Breast epithelium (tissue), 4 donors: ENCODE results near the gene SKIC2. TPM values are rescaled to one million over a fixed set of nuclear protein-coding genes. Genes with fewer than 3 reads are reported as not detected.

Source experiments
- DNase-seq, 2 donors: peaks; one replicate each; pipeline ENCODE4 v3.0.0-alpha.2; 2019; ENCODE audit warnings: low spot score in 2 of 2
- H3K27ac ChIP-seq, 2 donors: fragments of 200-600 bp; sonication (generic) in 1 of 2; one replicate each; pipeline ENCODE4 v1.5.1; 2016 to 2019; ENCODE audit warnings: mild to moderate bottlenecking in 1 of 2
- H3K27me3 ChIP-seq, 2 donors: fragments of 200-600 bp; sonication (generic) in 1 of 2; one replicate each; pipeline versions ENCODE4 v1.5.1 to v1.6.0; 2017 to 2019; ENCODE audit warnings: control low read depth in 1 of 2, mild to moderate bottlenecking in 1 of 2
- H3K36me3 ChIP-seq: fragments of 200-600 bp; one replicate; pipeline ENCODE4 v1.5.1; 2019
- H3K4me1 ChIP-seq, 2 donors: fragments of 200-600 bp; sonication (generic); one replicate each; pipeline ENCODE4 v1.5.1; 2016 to 2019; ENCODE audit warnings: control low read depth in 1 of 2
- H3K4me3 ChIP-seq, 3 donors: fragments of 200-600 bp; sonication (generic); 1 replicate in 2 of 3; 2 replicates in 1 of 3; pipeline ENCODE4 v1.5.1; 2016 to 2019; ENCODE audit warnings: mild to moderate bottlenecking in 3 of 3, moderate library complexity in 2 of 3
- H3K9me3 ChIP-seq, 2 donors: fragments of 200-600 bp; sonication (generic) in 1 of 2; one replicate each; pipeline ENCODE4 v1.5.1; 2016 to 2019; ENCODE audit warnings: control low read depth in 1 of 2
- CTCF ChIP-seq, 3 donors: fragments of 450-650 bp; IDR thresholded peaks; one replicate each; pipeline ENCODE4 v1.5.1; 2016 to 2017; ENCODE audit warnings: antibody characterized with exemption in 3 of 3, mild to moderate bottlenecking in 3 of 3, moderate library complexity in 3 of 3
- POLR2A ChIP-seq: fragments of 450-650 bp; IDR thresholded peaks from one replicate; pipeline ENCODE4 v1.6.1; 2016; ENCODE audit warnings: antibody characterized with exemption, mild to moderate bottlenecking, moderate library complexity
- POLR2AphosphoS5 ChIP-seq, 3 donors: sonication (generic); formaldehyde crosslinking; IDR thresholded peaks; one replicate each; pipeline ENCODE4 v1.6.1; 2017; ENCODE audit warnings: antibody characterized with exemption in 3 of 3
- intact Hi-C: fragments of 100-400 bp; cut with DNase I; formaldehyde crosslinking; loops from one replicate; pipeline ENCODE4 v1.15.1; 2023; ENCODE audit warnings: low total_unique reads
- total RNA-seq, 3 donors: library from RNA; depleted of rRNA; stranded (reverse); fragments of >200 nt; gene quantifications; one replicate each; pipeline ENCODE4 v1.1.0, GENCODE V29; 2016

Gene SKIC2
- total RNA-seq, 3 donors from 2014 or later, result 30.7 to 46.5 (median 43.9) TPM

DNA sequence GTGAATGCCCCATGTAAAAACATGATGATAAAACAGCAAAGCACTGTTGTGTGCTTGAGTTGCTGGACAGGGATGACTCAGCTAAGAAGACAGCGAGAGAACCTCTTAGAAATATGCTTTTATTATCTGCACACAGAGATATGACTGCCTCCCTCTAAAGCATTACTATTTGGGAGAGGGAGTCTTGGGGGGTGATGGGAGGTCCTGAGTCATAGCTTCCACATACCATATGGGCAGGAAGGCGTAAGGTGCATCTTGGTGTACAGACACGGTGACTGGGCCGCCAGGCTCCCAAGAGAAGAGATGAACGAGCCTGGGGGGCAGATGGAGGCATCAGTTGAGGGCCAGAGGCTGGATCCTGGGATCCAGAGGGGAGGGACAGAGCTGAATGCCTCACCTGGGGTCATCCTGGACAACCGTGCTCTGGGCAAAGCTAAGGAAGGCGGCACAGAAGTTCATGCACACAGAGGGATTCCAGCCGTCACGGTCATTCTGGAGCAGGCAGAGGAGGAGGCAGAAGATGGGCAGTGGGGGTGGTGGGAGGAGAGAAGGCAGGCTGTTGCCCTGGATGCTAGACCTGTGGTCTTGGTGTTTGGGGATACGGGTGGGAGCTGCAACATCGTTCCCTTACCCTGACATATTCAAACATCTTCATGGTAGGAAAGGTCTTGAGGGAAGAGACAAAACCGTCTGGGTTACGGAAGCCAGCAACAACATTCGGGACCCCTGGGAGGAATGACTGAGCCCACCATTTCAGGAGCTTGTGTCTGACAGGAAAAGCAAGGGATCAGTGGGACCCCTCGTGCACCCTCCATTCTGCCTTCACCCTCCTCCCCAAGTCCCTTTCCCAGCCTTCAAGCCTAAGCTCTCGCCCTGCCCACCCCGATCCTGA, 11.0 kb downstream of the SKIC2 start:
- no peak for TF ChIP-seq POLR2A
- no peak for TF ChIP-seq POLR2AphosphoS5 (IDR thresholded peaks at IDR 0.05)
- no peak for TF ChIP-seq CTCF (IDR thresholded peaks at IDR 0.05)
- Histone ChIP-seq H3K4me3 (no peak overlapping the region), H3K27ac (peak overlapping the region; percentile 99), H3K4me1 (peaks cover 8 to 15% of the 10 kb centered on the region in 2 donors), H3K27me3 (no peaks in the 10 kb centered on the region), H3K36me3 (no peaks in the 10 kb centered on the region), H3K9me3 (no peaks in the 10 kb centered on the region)
- no peak for DNase-seq
- intact Hi-C loops, result loop anchor here (2.0 kb wide), 1 partner anchor 69 kb away; no protein-coding TSS in a partner anchor

DNA sequence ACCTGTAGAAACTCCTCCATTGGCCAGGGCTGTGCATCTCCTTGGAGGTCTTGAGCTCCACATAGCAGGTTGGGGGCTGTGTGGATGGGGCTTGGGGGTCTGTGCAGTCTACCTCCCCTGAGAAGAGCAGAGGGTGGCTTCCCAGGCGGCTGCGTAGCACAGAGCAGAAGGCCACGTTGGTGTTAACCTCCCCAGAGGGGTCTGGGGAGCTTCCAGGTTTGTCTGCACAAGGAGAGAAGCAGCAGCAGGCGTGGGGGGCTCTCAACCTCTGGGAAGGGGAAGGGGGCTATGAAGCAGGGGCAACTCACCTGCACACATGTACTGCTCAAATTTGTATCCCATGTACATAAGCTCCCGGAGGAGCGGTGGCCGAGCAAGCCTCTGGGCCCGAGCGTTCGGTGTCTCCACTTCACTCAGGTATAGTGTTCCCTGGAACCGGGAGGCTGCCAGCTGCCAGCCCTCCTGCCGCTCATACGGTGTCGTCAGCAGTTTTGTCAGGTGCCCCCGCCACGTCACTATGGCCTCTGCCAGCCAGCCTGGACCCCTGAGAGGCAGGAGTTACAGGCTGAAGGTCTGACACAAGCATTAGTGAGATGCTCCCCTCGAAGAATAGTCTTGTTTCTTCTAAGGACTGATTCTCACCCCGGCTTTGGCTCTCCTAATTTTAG, 11.8 kb downstream of the SKIC2 start:
- Histone ChIP-seq H3K4me3 (peak overlapping the region; percentile 60 to 99 (median 73)), H3K27me3 (no peaks in the 10 kb centered on the region), H3K4me1 (peaks cover 8 to 15% of the 10 kb centered on the region in 2 donors), H3K9me3 (no peaks in the 10 kb centered on the region), H3K27ac (peak overlapping the region; percentile 99), H3K36me3 (no peaks in the 10 kb centered on the region)
- DNase-seq, result no peak
- TF ChIP-seq CTCF (IDR thresholded peaks at IDR 0.05) (no peak), POLR2AphosphoS5 (IDR thresholded peaks at IDR 0.05) (no peak), POLR2A (no peak)
- intact Hi-C loops, result loop anchor here (2.0 kb wide), 1 partner anchor 70 kb away; no protein-coding TSS in a partner anchor

DNA sequence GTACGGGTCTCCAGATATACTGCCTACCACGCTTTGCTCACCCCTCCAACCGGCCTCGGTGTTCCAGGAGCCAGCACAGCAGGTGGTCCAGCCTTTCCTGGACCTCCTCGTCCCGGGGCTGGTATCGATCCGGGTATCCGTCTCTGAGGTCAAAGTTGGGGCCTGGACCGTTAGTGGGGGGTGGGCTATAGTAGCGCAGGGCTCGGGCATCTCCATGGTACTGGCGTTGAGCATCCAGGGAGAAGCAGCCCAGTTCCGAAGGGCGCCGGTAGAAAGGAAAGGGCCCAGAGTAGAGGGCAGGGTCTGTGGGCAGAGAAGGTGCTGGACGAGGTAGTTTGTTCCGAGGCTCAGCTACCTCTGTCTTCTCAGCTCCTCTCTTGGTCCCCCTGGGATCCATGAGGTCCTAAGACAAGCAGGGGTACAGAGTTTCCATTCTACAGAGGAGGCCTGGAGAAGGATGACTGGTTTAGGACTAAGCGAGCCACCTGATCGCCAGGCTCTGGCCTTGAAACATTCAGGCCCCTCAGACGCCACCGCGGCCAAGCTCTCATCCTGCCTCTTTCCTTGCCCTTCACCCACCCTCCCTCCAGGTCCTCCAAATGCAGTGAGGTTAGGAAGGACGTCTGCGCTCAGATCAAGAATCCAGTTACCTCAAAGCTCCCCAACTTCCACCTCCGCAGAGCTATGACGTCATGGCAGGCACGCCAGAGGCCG, 12.5 kb downstream of the SKIC2 start:
- no peak for DNase-seq
- H3K4me3 ChIP-seq, result peak overlapping the region; percentile 60 to 99 (median 73)
- no peaks in the 10 kb centered on the region for H3K36me3 ChIP-seq
- no peaks in the 10 kb centered on the region for H3K27me3 ChIP-seq
- H3K4me1 ChIP-seq, result peaks cover 8 to 15% of the 10 kb centered on the region in 2 donors
- intact Hi-C loops, result loop anchor here (2.0 kb wide), 1 partner anchor 71 kb away; no protein-coding TSS in a partner anchor
- no peaks in the 10 kb centered on the region for H3K9me3 ChIP-seq
- TF ChIP-seq POLR2AphosphoS5 (IDR thresholded peaks at IDR 0.05), result no peak
- no peak for TF ChIP-seq POLR2A
- no peak for TF ChIP-seq CTCF (IDR thresholded peaks at IDR 0.05)
- H3K27ac ChIP-seq, result peak overlapping the region; percentile 99

DNA sequence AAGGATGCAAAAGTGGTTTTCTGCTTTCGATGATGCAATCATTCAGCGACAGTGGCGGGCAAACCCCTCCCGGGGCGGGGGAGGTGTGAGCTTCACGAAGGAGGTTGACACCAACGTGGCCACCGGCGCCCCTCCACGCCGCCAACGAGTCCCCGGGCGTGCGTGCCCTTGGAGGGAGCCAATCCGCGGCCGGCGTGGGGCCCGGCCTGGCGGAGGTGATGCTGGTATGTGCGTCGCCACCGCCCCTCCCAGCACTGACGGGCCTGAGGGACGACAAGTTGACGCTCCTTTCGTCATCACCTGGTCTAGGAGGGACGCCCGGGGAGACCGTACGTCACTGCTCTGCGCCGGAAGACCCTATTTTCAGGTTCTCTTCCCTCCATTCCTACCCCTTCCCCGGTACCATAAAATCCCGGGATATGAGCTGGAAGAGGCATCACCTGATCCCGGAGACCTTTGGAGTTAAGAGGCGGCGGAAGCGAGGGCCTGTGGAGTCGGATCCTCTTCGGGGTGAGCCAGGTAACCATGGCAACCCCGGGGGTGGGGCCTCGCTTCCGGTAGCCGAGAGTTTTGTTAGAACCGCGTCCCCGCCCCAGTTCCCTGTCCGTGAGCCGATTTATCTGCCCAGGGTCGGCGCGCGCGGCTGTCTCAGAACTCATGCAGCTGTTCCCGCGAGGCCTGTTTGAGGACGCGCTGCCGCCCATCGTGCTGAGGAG, 13.2 kb downstream of the SKIC2 start, which contains the start of gene DXO:
Gene DXO (minus strand): TSS at position 146 of the 716 bp plus-strand sequence. CDS start 463 bp downstream, outside the sequence.
- intact Hi-C loops, result loop anchor here (2.0 kb wide), 1 partner anchor 71 kb away; no protein-coding TSS in a partner anchor
- Histone ChIP-seq H3K4me3 (peak within 1 kb of the TSS; percentile 60 to 99 (median 73)), H3K9me3 (no peaks in the 10 kb centered on the region), H3K36me3 (no peaks in the 10 kb centered on the region), H3K4me1 (peaks cover 8 to 15% of the 10 kb centered on the region in 2 donors), H3K27ac (peak within 1 kb of the TSS; percentile 99), H3K27me3 (no peaks in the 10 kb centered on the region)
- TF ChIP-seq POLR2A, result peak; percentile 31
- TF ChIP-seq POLR2AphosphoS5 (IDR thresholded peaks at IDR 0.05), result peak; percentile 92 to 97 (median 93)
- peak in 1 of 3 donors; percentile 13 for TF ChIP-seq CTCF (IDR thresholded peaks at IDR 0.05)
- DNase-seq, result peak; percentile 93 to 97
